Astrocyte of the hippocampus (primary cell): Measurements from ENCODE around the gene LAMB4.

Experiments
- DNase-seq: peaks from one replicate; pipeline ENCODE4 v3.0.0; 2011; ENCODE audit warnings: low read depth, low spot score

The LAMB4 gene

GRCh38 chr7:108014215-108014614 lies 115.9 kb downstream of the LAMB4 start:
- DNase-seq, result no peak

GRCh38 chr7:108012499-108013430 lies 117.4 kb downstream of the LAMB4 start:
- DNase-seq, result no peak

- DNase-seq, result no peak
These were observed 119.8 kb downstream of the LAMB4 start for GRCh38 chr7:108010377-108010776.

GRCh38 chr7:108009873-108010272 lies 120.3 kb downstream of the LAMB4 start:
- no peak for DNase-seq

GRCh38 chr7:108008827-108009226 lies 121.3 kb downstream of the LAMB4 start:
- DNase-seq, result no peak

GRCh38 chr7:108008240-108008639 lies 121.9 kb downstream of the LAMB4 start:
- no peak for DNase-seq

- no peak for DNase-seq
These were observed 122.4 kb downstream of the LAMB4 start for GRCh38 chr7:108007762-108008161.

- DNase-seq, result no peak
These were observed 122.9 kb downstream of the LAMB4 start for GRCh38 chr7:108007261-108007660.

- DNase-seq, result peak; percentile 67
These were observed 125.7 kb downstream of the LAMB4 start for GRCh38 chr7:108004220-108005142.

- DNase-seq, result no peak
These were observed 126.6 kb downstream of the LAMB4 start for GRCh38 chr7:108003599-108003935.

GRCh38 chr7:108002726-108003598 lies 127.2 kb downstream of the LAMB4 start, which contains the start of gene LAMB1:
TSS of gene LAMB1 (minus strand) at chr7:108003161. CDS start at chr7:108002885, 276 bp downstream.
- DNase-seq, result peak; percentile 94

GRCh38 chr7:108001764-108002725 lies 128.1 kb downstream of the LAMB4 start:
- peak; percentile 57 for DNase-seq

GRCh38 chr7:108000875-108001763 lies 129.0 kb downstream of the LAMB4 start:
- DNase-seq, result peak; percentile 65

- peak; percentile 76 for DNase-seq
These were observed 130.2 kb downstream of the LAMB4 start for GRCh38 chr7:107999779-108000560.

GRCh38 chr7:107998660-107999480 lies 131.3 kb downstream of the LAMB4 start:
- peak; percentile 68 for DNase-seq

GRCh38 chr7:107998150-107998549 lies 132.0 kb downstream of the LAMB4 start:
- DNase-seq, result peak; percentile 52
